ENCODE measurements around the gene NOTO. TPM values are rescaled to one million over a fixed set of nuclear protein-coding genes. Genes with fewer than 3 reads are reported as not detected.

The NOTO gene
- total RNA-seq, 1 donor from 2014 or later, result not detected

DNA sequence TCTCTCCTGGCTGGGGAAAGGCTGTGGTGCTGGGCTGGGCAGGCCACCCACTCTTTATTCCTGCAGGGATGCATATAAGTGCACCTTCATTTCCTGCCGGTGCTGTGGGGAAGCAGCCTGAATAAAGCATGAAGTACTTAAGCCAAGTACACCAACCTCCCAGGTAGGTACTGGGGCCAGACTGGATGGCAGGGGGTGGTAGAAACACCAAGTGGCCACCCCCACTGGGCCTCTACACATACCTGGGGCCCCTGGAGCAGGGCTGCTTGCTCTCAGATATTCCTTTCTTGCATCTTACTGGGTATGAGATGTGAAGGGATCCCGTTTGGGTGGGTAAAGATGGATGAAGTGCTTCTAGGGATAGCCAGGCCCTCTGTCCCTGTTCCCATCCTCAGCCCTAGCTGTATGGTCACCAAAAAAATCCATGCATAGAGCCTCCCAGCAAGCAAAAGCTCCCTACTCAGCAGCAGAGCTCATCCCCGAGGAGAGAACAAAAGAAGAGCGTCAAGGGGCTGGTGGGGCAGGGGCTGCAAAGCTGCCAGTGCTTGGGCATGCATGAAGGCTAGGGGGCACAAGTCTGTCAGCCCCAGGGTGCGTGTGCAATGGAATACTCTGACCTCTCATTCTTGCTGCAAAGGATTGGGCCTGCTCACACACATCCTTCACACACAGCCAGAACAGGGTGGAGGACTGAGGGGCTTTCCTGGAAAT, 53.7 kb downstream of the NOTO start:
- intact Hi-C loops (cut with micrococcal nuclease), result no loop called here

DNA sequence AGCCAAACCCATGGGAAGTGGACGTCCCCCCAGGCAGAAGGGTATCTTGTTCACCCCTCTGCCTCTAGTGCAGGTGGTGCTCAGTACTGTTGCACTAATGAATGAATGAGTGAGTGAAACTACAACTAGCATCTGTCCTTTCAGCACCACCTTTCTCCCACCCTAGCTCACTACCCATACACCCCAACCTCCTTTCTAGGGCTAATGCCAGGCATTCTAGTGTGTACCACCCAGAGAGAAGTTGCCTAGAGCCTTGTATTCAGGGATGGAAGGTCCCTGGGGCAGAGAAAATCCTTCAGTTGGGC, 54.2 kb downstream of the NOTO start:
- intact Hi-C loops (cut with micrococcal nuclease), result no loop called here

DNA sequence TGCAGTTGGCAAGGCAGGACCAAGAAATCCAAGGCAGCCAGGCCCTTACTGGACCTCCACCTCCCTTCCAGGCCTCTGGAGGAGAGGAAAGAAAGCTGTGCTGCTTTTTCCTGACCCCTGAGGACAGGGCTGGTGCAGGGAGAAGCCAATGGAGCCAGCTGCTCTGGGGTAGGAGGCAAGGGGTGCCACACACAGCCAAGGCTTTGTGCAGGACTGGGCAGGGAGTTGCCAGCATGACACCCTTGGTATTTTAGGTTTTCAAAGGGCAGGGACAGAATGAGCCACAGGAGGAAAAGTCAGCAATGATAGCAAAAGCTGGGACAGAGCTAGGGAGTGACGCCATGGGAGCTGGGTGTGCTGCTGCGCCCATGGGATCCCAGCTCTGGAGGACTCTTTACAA, 54.6 kb downstream of the NOTO start:
- intact Hi-C loops (cut with micrococcal nuclease), result no loop called here

DNA sequence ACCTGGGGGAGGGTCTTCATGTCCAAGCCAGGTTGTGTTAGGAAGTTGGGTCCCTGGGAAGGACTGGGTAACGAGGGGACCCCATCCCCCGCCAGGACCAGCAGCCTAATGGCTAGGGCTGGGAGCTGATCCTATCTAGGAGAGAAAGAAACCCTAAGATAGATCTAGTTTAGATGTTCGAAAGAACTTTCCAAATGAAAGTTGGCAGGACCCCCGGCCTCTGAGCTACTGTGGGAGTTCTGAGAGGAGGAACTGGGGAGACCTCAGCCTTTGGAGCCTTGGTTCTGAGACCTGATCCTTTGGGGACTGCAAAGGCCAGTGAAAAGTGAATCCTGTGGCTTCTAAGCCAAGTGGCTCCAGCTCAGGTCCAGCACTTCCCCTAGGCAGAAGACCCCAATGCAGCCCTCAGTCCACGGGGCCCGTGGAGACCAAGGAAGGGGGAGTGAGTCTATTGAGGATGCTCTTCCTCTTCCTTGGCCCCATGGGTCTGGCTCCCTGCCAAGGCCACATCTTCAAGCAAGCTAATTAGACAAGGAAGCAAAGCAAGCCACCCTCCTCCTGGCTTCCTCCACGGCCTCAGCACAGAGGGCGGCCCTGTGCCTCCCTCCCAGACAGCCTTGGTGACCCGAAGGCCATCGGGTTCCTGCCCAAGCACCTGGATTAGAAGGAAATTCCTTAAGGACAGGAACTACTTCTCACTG, 55.2 kb downstream of the NOTO start:
- intact Hi-C loops (cut with micrococcal nuclease), result no loop called here

DNA sequence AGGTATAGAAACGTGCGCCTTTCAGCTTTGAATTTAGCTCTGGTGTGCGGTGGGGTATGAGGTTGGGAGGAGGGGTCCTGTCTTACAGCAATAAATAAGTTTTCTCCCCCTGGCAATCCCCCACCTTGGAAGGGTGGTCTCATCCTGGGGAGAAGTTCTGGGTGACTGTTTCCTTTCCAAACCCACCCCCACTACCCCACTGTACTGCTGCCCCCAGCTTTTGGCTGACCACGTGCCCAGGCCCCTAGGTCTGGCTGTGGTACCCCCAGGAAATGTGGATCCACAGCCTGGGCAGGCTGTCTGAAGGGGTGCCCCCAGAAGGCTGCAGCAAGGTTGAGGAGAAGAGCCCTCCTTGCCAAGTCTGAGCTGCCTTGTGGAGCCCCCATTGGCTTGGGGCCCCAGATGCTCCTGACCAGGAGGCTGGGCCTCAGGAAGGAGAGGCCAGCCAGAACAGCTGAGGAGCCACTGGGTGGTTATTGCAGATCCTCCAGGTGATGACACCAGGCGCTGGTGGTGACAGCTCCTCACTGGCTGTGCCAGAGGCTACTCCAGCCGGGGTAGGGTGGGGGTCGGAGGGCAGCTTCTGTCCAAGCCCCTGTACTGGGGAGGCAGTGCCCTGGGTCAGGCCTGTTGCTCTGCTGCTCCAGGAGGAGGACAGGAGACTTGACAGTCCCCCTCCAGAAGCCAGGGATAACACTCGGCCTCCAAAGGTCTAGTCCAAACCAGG, 56.0 kb downstream of the NOTO start:
- intact Hi-C loops (cut with micrococcal nuclease), result no loop called here

DNA sequence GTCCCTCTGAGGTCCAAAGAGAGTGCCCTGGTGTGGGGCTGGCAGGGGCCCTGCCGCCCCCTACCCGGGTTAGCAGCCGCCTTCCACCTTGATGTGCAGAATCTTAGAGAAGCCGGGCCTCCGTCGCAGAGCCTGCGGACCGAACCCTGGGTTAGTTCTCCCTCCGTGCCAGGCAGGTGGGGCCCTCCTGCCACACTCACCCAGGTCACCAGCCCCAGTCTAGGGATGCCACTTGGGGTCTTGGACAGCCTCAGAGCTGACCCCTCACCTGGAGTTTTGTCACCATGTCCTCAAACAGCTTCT, 56.5 kb downstream of the NOTO start:
- intact Hi-C loops (cut with micrococcal nuclease), result no loop called here

DNA sequence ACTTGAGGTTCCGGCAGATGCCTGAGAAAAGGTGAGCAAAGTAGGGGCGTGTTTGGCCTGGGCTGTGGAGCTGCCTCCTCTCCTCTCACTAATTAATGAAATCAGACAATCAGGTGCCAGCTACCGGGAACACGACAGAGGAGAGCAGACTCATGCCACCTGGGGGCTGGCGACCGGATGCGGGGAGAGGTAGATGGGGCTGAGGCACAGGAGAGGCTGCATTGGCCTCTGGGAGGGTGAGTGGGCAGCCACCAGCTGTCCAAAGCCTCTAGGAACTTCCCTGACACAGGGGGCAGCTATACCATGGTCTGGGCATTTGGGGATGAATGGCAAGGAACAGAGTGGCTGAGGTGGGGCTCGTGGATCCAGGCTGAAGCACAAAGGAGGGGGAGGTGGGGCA, 56.9 kb downstream of the NOTO start:
- intact Hi-C loops (cut with micrococcal nuclease), result no loop called here

DNA sequence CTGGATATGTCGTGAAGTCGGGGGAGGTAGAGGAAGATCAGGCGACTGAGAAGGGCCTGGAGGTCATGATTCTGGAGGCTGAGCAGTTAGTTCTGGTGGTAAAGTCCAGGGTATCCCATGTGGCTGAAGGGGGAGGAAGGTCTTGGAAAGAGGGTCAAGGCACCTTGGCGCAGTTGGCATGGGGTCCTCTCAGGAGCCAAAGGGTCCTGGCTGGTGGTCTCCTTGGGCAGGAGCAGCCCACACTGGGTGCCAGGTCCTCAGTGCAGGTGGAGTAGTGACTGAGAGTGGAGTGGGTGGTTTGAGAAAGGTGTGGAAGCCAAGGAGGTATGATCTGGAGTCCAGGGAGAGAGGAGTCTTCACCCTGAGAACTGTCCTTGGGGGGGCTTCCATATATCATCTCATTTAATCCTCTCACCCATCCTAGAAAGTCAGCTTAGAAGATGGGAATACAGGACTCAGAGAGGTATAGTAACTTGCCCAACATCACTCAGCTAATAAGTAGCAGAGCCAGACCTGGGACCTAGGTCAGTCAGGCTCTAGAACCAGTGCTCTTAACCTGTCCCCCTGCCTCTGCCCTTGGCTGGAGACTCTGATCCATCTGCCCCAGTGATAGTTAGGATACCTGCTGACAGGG, 57.4 kb downstream of the NOTO start:
- intact Hi-C loops (cut with micrococcal nuclease), result no loop called here

DNA sequence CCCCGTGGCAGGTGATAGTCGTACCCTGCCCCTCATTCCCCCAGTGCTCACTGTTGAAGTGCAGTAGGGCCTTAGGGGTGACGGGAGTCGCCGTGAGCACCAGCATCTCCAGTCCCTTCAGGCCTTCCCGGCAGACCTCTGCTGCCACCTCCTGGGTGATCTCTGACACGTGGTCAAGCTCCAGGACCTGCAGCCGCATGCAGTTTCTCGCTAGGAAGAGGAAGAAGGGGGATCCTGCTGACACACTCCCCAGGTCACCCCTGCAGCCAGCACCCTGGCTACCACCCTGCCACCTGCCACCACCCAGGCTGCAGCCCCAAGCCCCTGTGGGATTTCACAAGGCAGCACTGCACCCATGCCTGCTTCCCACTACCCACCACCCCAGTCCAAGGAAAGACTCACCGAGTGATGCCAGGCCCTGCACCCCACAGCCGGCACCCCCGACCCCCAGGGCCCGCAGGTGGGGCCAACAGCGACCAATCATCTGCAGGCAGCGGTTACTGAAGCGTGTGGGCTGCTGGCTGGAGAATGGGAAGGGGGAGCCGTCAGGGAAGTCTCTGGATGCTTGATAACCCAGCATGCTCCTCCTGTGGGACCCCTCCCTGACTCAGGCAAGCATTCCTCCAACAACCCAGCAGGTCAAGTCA, 58.1 kb downstream of the NOTO start:
- intact Hi-C loops (cut with micrococcal nuclease), result no loop called here

Other genes with a start within 250 kb of the NOTO start
- 13.5 and 13.7 TPM in 2 replicates for gene SFXN5, start 130.9 kb upstream of the NOTO start, total RNA-seq
- 8.9 and 9.9 TPM in 2 replicates for gene RAB11FIP5, start 89.6 kb upstream of the NOTO start, total RNA-seq
- 23.9 and 25.5 TPM in 2 replicates for gene SMYD5, start 11.7 kb downstream of the NOTO start, total RNA-seq
- gene PRADC1, start 30.7 kb downstream of the NOTO start, total RNA-seq, result 9.3 and 10.4 TPM in 2 replicates
- gene CCT7, start 31.7 kb downstream of the NOTO start, total RNA-seq, result 321 and 361 TPM in 2 replicates
- gene FBXO41, start 81.9 kb downstream of the NOTO start, total RNA-seq, result 15.4 and 16.2 TPM in 2 replicates
- gene EGR4, start 91.0 kb downstream of the NOTO start, total RNA-seq, result 0.07 and 0.11 TPM in 2 replicates
- gene ALMS1, start 183.3 kb downstream of the NOTO start, total RNA-seq, result 23.5 and 24.1 TPM in 2 replicates

All from T-helper 2 cell treated with Interferon-gamma antibody and Interleukin-4, amounts not matched to agents 100 ng/mL and 5 ng/mL, for 36 hours (primary cell).